Non-pigmented ciliary epithelial cell (primary cell): ENCODE data around the gene CTSW.

Experiments used
- DNase-seq: peaks from one replicate; pipeline ENCODE4 v3.0.0-alpha.2; 2010; ENCODE audit warnings: low read depth

The CTSW gene

DNA sequence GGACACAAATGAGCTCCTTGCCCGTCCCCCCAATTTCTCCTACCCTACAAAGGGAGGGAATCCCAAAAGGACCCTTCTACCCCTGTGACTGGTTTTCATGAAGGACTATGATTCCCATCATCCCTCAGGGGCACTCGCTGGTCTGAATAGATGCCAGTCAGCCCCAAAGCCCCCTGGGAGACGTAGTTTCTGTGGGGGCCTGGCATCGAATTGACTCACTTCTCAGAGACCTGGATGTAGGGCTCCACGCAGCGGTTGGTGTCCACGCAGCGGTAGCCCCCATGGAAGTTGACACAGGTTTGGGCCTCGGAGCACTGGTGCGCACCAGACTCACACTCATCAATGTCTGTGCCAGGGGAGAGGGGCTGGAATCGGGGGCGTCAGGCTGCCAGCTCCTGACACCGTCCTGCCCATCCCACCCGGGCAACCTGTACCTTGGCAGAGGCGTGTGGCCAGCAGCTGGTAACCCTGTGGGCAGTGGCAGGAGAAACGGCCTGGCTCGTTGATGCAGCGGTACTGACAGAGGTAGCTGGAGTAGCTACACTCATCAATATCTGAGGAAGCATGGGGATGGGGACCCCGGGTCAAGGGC is 11.5 kb upstream of the CTSW start:
- no peak for DNase-seq

DNA sequence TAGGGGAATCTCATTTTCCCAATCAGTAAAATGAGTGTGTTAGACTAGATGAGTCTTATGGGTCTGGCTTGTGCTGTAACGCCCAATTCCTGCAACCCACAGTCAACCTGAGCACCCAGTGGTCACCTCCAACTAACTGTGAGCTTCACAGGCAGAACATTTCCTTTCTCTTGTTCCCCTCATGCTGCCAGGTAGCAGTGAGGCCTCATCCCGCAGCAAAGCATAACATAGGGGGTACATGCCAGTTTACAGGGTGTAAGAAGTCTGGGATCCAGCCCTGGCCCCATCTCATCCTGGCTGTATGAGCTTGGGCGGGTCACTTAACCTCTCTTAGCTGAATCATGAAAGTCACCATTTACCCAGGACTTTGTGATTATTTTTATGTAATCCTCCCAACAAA is 10.7 kb upstream of the CTSW start:
- DNase-seq, result no peak

DNA sequence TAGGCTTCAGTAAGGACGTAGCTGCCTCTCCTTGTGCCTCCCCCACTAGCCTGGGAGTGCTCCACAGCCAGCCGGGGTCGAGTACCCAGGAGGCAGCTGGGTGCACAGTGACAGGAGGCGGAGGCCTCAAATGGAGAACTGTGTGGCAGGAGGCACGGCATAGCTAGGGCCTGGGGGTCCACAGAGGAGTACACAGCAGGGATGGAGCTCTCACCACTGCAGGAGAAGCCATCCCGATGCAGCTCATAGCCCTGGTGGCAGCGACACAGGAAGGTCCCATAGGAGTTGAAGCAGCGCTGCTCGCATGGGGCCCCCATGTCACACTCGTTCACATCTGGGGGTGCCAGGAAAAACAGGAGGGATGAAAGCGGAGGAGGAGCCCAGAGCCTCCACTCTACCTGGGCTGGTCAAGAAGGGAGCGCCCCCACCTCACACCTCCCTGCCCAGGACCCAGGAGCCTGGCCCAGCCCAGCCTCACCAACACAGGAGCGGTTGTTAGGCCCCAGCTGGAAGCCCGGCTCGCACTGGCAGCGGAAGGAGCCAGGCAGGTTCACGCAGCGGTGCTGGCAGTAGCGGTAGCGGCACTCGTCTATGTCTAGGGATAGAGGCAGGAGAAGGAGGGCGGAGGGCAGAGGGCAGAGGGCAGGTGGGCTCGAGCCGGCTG is 9.9 kb upstream of the CTSW start:
- DNase-seq, result no peak

DNA sequence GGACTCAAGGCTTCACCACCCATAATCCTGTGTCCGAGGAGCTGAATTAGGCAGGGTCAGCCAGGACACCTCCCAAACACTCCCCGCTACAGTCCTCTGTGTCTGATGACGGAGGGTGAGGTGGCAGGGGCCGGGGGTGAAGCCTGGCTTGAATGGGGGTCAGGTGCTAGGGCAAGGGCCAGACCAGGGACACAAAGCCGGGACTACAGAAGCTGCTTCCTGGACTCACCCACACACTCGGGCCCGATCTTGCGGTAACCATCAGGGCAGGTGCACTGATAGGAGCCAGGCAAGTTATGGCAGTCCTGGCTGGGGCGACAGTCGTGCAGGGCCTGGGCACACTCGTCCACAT is 9.4 kb upstream of the CTSW start:
- no peak for DNase-seq

DNA sequence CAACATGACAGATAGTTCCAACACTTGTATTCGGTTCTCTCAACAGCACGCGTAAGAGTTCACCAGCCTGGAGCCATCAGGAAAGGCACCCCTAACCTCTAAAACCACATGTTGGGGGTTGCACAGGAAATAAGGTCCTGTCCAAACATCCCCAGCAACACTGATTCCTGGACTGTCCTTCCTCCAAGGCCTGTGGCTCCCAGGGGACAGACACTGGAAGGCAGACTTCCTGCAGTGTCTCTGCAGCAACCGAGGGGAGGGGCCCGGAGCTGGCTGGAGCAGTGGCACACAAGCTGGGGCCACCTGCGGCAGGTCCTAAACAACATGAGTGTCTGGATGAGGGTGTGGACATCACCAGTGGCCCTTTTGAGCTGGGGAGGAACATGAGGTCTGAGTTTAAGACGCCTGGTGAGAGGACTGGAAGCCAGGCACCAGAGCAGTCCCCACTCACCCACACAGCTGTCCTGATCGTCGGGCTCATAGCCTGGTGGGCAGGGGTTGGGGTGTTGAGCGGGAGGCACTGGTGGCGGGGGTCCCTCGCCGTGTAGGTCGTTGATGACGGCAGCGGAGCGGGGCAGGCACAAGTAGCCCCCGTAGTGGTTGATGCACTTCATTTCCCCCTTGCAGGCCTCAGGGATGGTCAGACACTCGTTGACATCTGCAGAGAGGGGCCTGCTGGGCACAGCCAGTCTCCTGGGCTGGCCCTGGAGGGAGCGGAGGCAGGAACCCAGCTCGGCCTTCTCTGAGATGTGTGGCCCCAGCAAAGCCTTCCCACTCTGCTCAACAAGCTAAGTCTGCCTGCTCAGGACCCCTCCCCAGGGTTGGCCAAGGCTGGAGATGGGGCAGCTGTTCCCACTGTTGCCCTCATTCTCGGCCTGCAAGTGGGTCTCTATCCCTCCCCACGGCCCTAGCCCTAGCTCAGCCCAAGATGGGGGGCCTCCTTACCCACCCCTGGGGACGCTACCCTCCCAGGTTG is 8.6 kb upstream of the CTSW start:
- no peak for DNase-seq

DNA sequence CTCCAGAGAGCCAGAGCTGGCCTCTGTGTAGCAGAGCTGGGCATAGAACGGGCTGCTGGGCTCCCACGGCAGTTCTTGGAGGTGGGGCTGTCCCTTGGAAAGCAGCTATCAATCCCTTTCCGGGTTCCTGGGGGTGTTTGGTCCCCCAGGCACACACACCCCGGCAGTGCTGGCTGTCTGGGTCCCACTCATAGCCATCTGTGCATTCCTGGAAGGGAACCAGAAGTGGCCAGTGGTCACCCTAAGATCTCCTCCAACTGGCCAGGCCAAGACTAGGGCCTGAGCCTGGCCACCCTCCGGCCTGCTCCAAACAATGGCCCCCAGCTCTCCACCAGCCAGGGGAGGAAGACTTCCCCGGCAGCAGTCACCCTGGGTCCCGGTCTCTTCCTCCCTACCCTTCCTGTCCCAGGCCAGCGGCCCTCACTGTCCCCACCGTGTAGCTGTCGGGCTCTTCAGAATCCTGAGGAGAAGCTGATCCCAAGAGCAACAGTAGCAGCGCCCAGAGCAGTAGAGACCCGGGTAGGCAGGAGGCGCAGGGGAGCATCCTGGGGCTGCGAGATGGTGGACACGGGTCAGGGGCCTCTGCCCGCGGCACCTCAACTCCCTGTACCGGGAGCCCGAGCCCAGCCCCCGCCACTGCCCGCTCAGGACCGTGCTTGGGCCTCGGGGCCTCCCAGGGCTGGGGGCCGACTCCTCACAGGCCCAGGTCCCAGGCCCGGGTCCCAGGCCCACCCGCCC is 7.7 kb upstream of the CTSW start:
- DNase-seq, result no peak

DNA sequence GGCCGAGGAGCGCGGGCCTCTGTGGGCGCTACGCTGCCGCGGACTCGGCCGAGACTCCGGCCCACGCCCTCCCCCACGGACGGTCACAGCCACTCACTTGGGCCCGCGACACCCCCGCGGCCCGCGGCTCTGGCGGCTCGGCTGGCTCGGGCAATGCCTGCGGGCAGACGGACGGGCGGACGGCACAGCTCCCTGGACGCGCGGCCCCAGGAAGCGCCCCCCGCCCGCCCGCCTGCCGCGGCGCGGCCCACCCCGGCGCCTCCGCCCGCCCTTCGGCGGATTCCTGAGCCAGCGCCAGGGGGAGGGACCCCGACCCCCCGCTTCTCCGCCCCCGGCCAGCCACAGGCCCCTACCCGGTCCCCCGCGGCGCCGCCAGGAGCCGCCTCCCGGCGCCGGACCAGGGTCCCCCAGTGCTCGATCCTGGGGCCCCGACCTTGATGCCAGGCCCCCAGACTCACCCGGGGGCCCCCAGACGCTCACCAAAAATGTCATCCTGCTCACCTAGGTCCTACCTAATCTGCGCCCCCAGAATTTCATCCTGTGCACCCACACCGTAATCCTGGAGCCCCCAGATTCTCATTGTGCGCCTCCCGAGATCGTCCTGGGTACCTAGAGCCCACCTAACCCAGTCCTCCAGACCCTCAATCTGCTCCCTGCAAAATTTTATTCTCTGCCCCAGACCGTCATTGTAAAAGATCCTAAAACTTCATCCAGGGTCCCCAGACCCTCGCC is 6.9 kb upstream of the CTSW start, which contains the start of gene EFEMP2:
EFEMP2 (minus strand) TSS at position 215 of the 732 bp plus-strand sequence. CDS start 446 bp downstream, outside the sequence.
- no peak for DNase-seq

DNA sequence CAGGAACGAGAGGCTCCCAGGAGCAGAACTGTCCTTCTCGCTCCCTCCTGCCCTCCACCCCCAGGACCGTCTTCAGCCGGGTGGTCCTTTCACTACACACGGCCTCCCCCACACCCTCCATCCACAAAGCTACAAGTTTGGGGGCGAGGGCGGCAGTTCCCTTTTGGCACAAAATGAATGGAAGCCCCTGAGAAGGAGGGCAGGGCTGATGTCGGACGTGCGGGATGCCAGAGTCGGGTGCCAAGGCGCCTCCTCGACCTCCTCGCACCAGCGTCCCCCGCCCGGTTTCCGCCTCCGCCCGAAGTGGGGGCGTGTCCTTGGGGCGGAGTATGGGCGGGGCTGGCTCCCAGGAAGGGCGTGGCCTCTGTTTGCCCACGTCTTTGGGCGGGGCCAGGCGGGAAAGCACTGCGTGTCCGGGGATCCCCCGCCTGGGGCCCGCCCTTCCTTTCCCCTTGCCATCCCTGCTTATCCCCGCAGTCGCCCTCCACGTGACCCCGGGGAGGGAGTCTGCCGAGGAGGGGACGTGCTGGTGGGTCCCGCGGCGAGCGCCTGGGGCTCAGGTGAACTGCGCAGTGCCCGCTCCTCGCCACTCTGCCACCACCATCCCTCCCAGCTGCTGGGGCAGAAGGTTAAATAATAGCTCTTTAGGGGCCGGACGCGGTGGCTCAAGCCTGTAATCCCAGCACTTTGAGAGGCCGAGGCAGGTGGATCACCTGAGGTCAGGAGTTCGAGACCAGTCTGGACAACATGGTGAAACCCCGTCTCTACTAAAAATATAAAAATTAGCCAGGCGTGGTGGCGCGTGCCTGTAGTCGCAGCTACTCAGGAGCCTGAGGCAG is 6.1 kb upstream of the CTSW start:
- no peak for DNase-seq

DNA sequence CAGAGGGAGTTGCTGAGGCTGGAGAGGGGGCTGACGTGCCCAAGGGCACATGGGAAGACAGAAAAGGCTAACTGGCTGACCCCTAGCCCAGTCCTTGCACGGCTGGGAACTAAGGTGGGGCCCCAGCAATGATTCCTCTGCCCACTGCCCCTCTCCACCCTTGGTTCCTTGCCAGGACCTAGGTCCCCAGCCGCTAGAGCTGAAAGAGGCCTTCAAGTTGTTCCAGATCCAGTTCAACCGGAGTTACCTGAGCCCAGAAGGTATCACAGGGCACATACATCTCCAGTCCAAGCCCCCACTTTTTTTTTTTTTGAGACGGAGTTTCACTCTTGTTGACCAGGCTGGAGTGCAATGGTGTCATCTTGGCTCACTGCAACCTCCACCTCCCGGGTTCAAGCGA is 390 bp downstream of the CTSW start:
- no peak for DNase-seq

DNA sequence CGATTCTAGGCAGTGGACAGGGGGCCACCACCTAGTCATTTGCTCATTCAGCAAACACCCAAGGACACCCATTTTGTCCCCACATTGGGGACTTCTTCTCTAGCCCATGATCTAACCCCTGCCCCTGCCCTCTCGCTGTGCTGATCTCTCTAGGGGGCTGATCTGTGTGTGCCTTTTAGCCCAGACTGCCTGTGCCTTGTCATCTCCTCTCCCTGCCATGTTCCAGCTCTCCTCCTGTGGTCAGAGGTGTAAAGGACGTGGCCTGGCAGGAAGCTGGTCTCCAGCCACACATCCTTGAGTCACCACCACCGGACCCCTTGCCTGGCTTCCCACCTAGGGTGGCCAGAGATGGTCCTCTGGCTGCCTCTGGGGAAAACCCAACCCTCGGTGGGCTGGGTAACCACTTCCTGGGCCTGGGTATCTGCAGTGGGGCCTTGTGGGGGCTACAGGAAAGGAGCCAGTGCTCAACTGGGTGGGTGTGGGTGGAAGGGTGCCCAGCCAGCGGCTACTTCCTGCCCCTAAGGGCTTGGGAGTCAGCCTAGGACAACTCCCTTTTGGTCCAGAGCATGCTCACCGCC is 1.3 kb downstream of the CTSW start:
- DNase-seq, result no peak

DNA sequence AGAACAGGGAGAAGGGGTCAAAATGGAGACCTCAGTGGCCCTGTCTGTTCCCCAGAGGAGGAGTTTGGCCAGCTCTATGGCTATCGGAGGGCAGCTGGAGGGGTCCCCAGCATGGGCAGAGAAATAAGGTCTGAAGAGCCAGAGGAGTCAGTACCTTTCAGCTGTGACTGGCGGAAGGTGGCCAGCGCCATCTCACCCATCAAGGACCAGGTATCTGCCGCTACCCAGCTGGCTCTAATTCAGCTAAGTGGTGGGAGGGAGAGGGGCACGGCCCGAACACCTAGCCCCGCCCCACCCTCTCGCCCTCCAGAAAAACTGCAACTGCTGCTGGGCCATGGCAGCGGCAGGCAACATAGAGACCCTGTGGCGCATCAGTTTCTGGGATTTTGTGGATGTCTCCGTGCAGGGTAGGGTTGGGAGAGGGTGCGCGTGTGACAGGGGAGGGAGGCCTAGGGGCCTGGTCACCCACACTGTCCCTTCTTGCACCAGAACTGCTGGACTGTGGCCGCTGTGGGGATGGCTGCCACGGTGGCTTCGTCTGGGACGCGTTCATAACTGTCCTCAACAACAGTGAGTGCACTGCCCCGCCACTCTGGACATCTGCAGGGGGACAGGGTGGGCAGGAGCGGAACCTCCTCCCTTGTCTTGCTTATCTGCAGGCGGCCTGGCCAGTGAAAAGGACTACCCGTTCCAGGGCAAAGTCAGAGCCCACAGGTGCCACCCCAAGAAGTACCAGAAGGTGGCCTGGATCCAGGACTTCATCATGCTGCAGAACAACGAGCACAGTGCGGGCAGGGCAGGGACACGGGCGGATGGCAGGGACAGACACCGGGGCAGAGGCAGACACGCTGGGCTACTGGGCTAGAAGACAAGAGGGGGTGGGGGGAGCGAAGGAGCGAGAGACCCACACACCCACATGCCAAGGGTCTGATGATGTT is 2.8 kb downstream of the CTSW start:
- no peak for DNase-seq

DNA sequence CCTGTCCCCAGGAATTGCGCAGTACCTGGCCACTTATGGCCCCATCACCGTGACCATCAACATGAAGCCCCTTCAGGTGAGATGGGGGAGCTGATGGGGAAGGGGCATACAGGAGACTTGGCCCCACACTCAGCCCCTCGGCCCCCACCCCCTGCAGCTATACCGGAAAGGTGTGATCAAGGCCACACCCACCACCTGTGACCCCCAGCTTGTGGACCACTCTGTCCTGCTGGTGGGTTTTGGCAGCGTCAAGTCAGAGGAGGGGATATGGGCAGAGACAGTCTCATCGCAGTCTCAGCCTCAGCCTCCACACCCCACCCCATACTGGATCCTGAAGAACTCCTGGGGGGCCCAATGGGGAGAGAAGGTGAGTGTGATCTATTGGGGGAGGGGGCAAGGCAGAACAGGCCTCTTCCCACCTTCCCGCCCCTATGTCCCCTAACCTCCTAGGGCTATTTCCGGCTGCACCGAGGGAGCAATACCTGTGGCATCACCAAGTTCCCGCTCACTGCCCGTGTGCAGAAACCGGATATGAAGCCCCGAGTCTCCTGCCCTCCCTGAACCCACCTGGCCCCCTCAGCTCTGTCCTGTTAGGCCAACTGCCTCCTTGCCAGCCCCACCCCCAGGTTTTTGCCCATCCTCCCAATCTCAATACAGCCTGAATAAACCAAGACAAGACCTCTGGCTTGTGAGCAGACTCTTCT is 3.6 kb downstream of the CTSW start:
- no peak for DNase-seq

DNA sequence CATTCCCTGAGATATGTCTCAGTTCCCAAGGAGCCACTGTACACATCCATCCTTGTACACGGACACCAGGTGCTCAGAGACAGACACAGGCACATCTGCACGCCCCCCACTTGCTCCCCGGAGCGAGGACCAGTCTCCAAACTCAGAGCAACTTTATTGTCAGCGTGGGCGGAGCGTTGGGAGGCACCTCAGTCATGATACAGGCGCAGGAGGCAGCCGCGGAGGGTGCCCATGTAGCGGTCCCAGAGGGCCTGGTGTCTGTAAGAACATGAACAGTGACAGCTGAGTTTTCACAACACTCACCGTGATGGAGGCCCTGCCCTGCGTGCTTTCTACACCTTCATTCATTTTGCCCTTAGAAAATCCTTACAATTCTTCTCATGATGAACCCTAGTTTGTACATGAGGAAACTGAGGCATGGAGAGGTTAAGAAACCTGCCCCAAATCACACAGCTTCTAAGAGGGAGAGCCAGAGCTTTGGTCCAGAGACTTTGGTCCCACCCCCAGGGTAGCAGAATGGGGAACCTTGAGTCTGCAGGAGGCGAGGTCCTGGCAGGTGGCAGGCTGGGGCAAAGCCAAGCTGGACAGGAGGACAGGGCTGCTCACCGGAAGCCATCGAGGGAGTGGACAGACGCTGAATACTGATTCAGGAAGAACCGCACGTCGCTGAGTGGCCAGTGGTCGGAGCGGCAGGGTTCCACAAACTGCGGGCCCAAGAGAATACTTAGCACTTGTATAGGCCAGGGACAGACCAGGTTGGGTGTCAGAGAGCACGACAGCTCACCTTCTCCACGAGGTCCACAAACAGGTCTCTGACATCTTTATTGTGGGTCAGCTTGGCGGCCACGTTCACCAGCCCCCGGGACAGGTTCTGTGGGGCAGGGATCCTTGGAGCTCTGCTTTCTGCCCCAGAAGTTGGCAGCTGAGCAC is 4.4 kb downstream of the CTSW start:
- DNase-seq, result no peak

DNA sequence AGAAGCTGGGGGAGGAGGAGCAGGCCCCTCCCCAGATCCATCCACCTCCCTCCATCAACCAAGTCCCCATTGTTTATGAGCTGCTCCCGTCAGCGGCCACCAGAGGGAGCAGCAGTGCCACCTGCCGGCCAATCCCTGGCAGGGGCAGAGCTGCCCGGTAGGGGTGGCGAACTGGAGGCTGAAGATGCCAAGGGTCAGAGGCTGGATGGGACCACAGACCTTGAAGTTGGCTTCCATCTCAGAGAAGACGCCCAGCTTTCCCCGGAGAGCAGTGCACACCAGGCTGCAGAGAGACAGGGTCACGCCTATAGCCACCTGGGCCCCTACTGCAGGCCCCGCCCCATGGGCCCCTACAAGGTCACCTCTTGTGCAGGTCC is 5.1 kb downstream of the CTSW start:
- no peak for DNase-seq

DNA sequence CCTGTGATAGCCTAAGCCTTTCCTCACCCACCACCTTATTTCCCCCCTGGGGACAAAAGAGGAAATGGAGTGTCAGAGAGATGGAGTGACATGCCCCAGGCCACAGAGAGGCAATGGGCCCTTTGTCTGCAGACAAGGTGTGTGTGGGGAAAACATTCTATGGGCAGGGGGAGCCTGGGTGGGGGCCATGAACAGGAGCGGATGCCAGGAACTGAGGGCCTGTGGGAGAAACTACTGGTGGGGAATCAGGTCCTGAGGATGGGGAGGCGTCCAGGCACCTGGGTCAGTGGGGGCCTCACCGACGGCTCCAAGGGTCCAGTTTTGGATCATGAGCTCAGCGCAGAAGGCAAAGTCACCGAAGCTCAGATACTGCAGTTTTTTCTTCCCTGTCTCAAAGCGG is 5.6 kb downstream of the CTSW start:
- no peak for DNase-seq

DNA sequence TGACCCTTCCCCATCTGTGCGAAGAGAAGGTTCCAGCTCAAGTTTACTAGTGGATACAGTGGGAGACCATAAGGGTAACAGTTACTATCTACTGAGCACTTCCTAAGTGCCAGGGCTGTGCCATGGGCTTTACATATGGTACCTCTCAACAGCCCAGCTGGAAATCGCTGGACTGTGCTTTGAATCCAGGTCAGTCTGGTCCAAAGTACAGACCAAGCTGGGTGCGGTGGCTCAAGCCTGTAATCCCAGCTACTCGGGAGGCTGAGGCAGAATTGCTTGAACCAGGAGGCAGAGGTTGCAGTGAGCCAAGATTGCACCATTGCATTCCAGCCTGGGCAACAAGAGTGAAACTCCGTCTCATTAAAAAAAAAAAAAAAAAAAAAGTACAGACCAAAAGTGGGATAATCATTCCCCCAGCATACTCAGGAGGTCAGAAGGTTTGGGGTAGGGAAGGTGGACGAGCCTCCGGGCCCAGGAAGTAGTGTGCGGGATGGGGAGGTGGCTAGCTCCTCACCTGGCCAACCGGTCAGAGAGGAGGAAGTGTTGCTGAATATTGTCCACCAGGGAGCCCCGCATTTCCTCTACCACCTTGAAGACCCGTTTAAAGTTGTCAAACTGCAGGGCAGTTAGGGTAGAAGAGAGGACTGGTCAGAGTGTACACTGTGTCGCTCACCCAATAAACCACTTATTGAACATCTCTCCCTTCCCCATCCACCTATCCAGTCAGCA is 6.3 kb downstream of the CTSW start:
- DNase-seq, result no peak
